ENCODE measurements around the gene EIF4G3. TPM values are rescaled to one million over a fixed set of nuclear protein-coding genes. Genes with fewer than 3 reads are reported as not detected.

Gene EIF4G3
- total RNA-seq, 1 experiment from 2014 or later: 72.0 TPM

GRCh38 chr1:21041541-21041940 is 135.2 kb downstream of the EIF4G3 start:
- no peak overlapping the region for H3K14ac ChIP-seq (ENCODE audit: insufficient read depth, low read length)
- no peaks in the 10 kb centered on the region for H3K23me2 ChIP-seq (ENCODE audit: insufficient read length, low read depth, low read length, poor library complexity, severe bottlenecking)
- no peak overlapping the region for H3K4me2 ChIP-seq (ENCODE audit: insufficient read depth, insufficient read length, low read length)
- no peak overlapping the region for H3K4me3 Mint-ChIP-seq
- no peak overlapping the region for H3T11ph ChIP-seq (ENCODE audit: low read length)
- H3K4me1 Mint-ChIP-seq: peaks cover 26 to 32% of the 10 kb centered on the region in 2 experiments
- H2AK5ac ChIP-seq (ENCODE audit: insufficient read length, low read length): no peak overlapping the region
- H2BK5ac ChIP-seq (ENCODE audit: insufficient read length, low read length): no peak overlapping the region
- H3K4ac ChIP-seq (ENCODE audit: low read depth, low read length): no peak overlapping the region
- no peak for TF ChIP-seq CTCF (conservative IDR thresholded peaks at IDR 0.05)
- no peak overlapping the region for H2BK15ac ChIP-seq (ENCODE audit: low read depth, low read length)
- H3K27ac Mint-ChIP-seq: 0 out of 7 replicates have a peak overlapping the region, but pooled peaks of 1 of the 3 experiments have one; percentile 33
- H3K27me3 Mint-ChIP-seq (ENCODE audit: low read depth): no peaks in the 10 kb centered on the region
- DNase-seq: no peak
- no peak overlapping the region for H3K27ac ChIP-seq (ENCODE audit: insufficient read length, low read depth, low read length)
- peaks cover 4% of the 10 kb centered on the region; the same call in 1 of the 2 replicates for H3K79me2 ChIP-seq (ENCODE audit: insufficient read depth, low read length)
- no peak overlapping the region for H2BK20ac ChIP-seq (ENCODE audit: low read depth, low read length, poor library complexity, severe bottlenecking)
- H3K9me3 Mint-ChIP-seq: no peaks in the 10 kb centered on the region
- no peak overlapping the region for H3K23ac ChIP-seq (ENCODE audit: insufficient read length, low read depth, low read length)
- H3K4me1 ChIP-seq (ENCODE audit: insufficient read depth, low read length): no peaks in the 10 kb centered on the region
- no peaks in the 10 kb centered on the region for H3K9me3 ChIP-seq (ENCODE audit: control insufficient read depth, low read depth, low read length)
- H4K20me1 ChIP-seq (ENCODE audit: control insufficient read depth, insufficient read depth, insufficient read length): no peaks in the 10 kb centered on the region
- 0 out of 7 replicates have a peak, but pooled peaks cover 0 to 3% (median 0%) of the 10 kb centered on the region in 3 experiments for H3K36me3 Mint-ChIP-seq (ENCODE audit: insufficient read depth in 1 of 3, low read depth in 3 of 3)
- 100% methylated on average over 1 of the region's 2 CpGs for WGBS (ENCODE audit: extremely low coverage, insufficient read length, low lambda C conversion rate)
- H4K8ac ChIP-seq (replicated peaks; ENCODE audit: insufficient read length, low read depth, low read length): no peak overlapping the region
- no peak overlapping the region for H4K91ac ChIP-seq (ENCODE audit: insufficient read length, low read depth, low read length)
- H3K56ac ChIP-seq (ENCODE audit: insufficient read length, low read depth, low read length): no peak overlapping the region
- peaks cover 14% of the 10 kb centered on the region for H3K79me1 ChIP-seq (ENCODE audit: insufficient read depth, low read depth, low read length, poor library complexity, severe bottlenecking)
- H2AFZ ChIP-seq (ENCODE audit: low read length): no peak overlapping the region
- H2BK120ac ChIP-seq (ENCODE audit: low read depth, low read length, poor library complexity, severe bottlenecking): no peak overlapping the region
- no peak overlapping the region for H4K5ac ChIP-seq (ENCODE audit: insufficient read length, low read depth, low read length)
- no peak overlapping the region for H2BK12ac ChIP-seq (ENCODE audit: insufficient read length, low read depth, low read length)
- H3K27me3 ChIP-seq (ENCODE audit: insufficient read depth, low read length): no peaks in the 10 kb centered on the region
- H3K9ac ChIP-seq (ENCODE audit: extremely low read depth, insufficient read length, low read length): no peak overlapping the region
- H3K18ac ChIP-seq (ENCODE audit: insufficient read length, low read depth, low read length): no peak overlapping the region
